ENCODE results near the gene ARL9.

Gene ARL9

GRCh38 chr4:56531149-56531770 lies 25.7 kb downstream of the ARL9 start:
- TF ChIP-seq CTCF (IDR thresholded peaks at IDR 0.05; ENCODE audit: low read depth, low read length), result no peak
- no peak for DNase-seq (ENCODE audit: low read depth in 2 of 2)
- H3K4me3 ChIP-seq (replicated peaks in 1 of 2; ENCODE audit: low read depth in 2 of 2, low read length in 2 of 2), result peak overlapping the region; percentile 55 to 61

GRCh38 chr4:56531823-56532222 lies 26.2 kb downstream of the ARL9 start:
- H3K4me3 ChIP-seq (replicated peaks in 1 of 2; ENCODE audit: low read depth in 2 of 2, low read length in 2 of 2), result no peak overlapping the region
- peak in 1 of 2 donors; percentile 9 for DNase-seq (ENCODE audit: low read depth in 2 of 2)
- no peak for TF ChIP-seq CTCF (IDR thresholded peaks at IDR 0.05; ENCODE audit: low read depth, low read length)

- DNase-seq (ENCODE audit: low read depth in 2 of 2), result no peak
- no peak overlapping the region for H3K4me3 ChIP-seq (replicated peaks in 1 of 2; ENCODE audit: low read depth in 2 of 2, low read length in 2 of 2)
- no peak for TF ChIP-seq CTCF (IDR thresholded peaks at IDR 0.05; ENCODE audit: low read depth, low read length)
Observed at GRCh38 chr4:56532239-56532638, 26.6 kb downstream of the ARL9 start.

- no peak overlapping the region for H3K4me3 ChIP-seq (replicated peaks in 1 of 2; ENCODE audit: low read depth in 2 of 2, low read length in 2 of 2)
- no peak for TF ChIP-seq CTCF (IDR thresholded peaks at IDR 0.05; ENCODE audit: low read depth, low read length)
- DNase-seq (ENCODE audit: low read depth in 2 of 2), result no peak
Observed at GRCh38 chr4:56535915-56536314, 30.3 kb downstream of the ARL9 start.

- no peak for TF ChIP-seq CTCF (IDR thresholded peaks at IDR 0.05; ENCODE audit: low read depth, low read length)
- H3K4me3 ChIP-seq (replicated peaks in 1 of 2; ENCODE audit: low read depth in 2 of 2, low read length in 2 of 2), result no peak overlapping the region
- DNase-seq (ENCODE audit: low read depth in 2 of 2), result no peak
Observed at GRCh38 chr4:56537147-56537546, 31.6 kb downstream of the ARL9 start.

- TF ChIP-seq CTCF (IDR thresholded peaks at IDR 0.05; ENCODE audit: low read depth, low read length), result no peak
- H3K4me3 ChIP-seq (replicated peaks in 1 of 2; ENCODE audit: low read depth in 2 of 2, low read length in 2 of 2), result no peak overlapping the region
- DNase-seq (ENCODE audit: low read depth in 2 of 2), result no peak
Observed at GRCh38 chr4:56540826-56541225, 35.2 kb downstream of the ARL9 start.

- TF ChIP-seq CTCF (IDR thresholded peaks at IDR 0.05; ENCODE audit: low read depth, low read length), result peak; percentile 74
- peak overlapping the region; percentile 33 to 45 for H3K4me3 ChIP-seq (replicated peaks in 1 of 2; ENCODE audit: low read depth in 2 of 2, low read length in 2 of 2)
- DNase-seq (ENCODE audit: low read depth in 2 of 2), result peak; percentile 77 to 80
Observed at GRCh38 chr4:56544573-56545131, 39.1 kb downstream of the ARL9 start.

All from cardiac fibroblast (primary cell).